ENCODE results near the gene SLC4A2. TPM values are rescaled to one million over a fixed set of nuclear protein-coding genes. Genes with fewer than 3 reads are reported as not detected.

The SLC4A2 gene
- total and polyA plus RNA-seq, 2 of the 8 experiments (the other 6 are each of a cell fraction or from before 2014, with no cell fraction given): 72.6 to 147 TPM

DNA sequence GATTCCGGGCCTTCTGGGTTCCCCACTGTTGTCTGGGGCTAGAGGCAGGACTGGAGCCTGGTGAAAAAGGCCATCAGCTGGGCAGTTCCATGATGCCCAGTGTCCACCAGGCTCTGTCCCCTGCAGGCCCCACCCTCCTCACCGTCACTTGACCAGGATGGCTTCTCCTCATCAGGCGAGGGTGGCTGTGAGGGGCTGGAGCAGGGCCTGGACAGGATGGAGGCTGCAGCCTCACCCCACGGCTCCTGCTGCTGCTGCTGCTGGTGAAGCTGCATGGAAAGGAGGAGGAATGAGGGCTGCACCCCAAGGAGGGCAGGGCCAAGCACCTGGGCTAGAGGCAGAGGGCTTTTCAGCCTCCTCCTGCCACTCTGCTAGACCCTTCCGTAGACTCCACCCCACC, 43.4 kb upstream of the SLC4A2 start:
- Histone ChIP-seq H3K9ac (replicated peaks in 1 of 4; ENCODE audit: extremely low read depth in 1 of 4, low read depth in 3 of 4, low read length in 3 of 4) (no peak overlapping the region), H3K56ac (replicated peaks; ENCODE audit: insufficient read length, low read depth, low read length) (no peak overlapping the region), H4K8ac (ENCODE audit: extremely low read depth, insufficient read depth, low read length) (no peak overlapping the region; the same call in 1 of the 2 replicates), H4K5ac (ENCODE audit: insufficient read length, low read depth, low read length) (no peak overlapping the region), H3K4me2 (ENCODE audit: insufficient read depth in 1 of 2, low read depth in 2 of 2, low read length in 2 of 2) (no peak overlapping the region), H3K23me2 (ENCODE audit: low read depth, low read length) (peaks cover 7% of the 10 kb centered on the region; the same call in 1 of the 2 replicates), H3K36me3 (ENCODE audit: control insufficient read depth in 2 of 4, insufficient read depth in 4 of 4, low read length in 3 of 4) (no peaks in the 10 kb centered on the region), H2AFZ (ENCODE audit: low read length) (no peak overlapping the region), H3K27ac (ENCODE audit: low read depth, low read length) (no peak overlapping the region), H2AK5ac (ENCODE audit: low read depth, low read length) (no peak overlapping the region), H2BK12ac (ENCODE audit: low read depth, low read length) (no peak overlapping the region), H3K4me1 (replicated peaks in 1 of 4; ENCODE audit: control insufficient read depth in 3 of 4, insufficient read depth in 4 of 4, low read length in 3 of 4) (peaks cover 0 to 30% (median 18%) of the 10 kb centered on the region in 4 experiments; a peak in 6 of 7 replicates), H3K4ac (replicated peaks; ENCODE audit: insufficient read length, low read depth, low read length) (no peak overlapping the region), H3K14ac (ENCODE audit: insufficient read length) (no peak overlapping the region), H4K91ac (replicated peaks; ENCODE audit: insufficient read length, low read length) (no peak overlapping the region), H3K79me2 (ENCODE audit: control insufficient read depth in 1 of 2, insufficient read depth in 2 of 2, low read length in 2 of 2) (no peaks in the 10 kb centered on the region), H3K18ac (ENCODE audit: extremely low read depth, low read length) (no peak overlapping the region), H3K23ac (ENCODE audit: insufficient read length) (no peak overlapping the region), H4K20me1 (replicated peaks in 1 of 2; ENCODE audit: control insufficient read depth in 1 of 2, insufficient read depth in 2 of 2, low read length in 2 of 2) (no peaks in the 10 kb centered on the region), H3K79me1 (ENCODE audit: low read depth, low read length) (no peaks in the 10 kb centered on the region; the same call in 1 of the 2 replicates), H3K27me3 (replicated peaks in 1 of 4; ENCODE audit: control insufficient read depth in 3 of 4, extremely low read depth in 1 of 4, insufficient read depth in 3 of 4, low read length in 3 of 4) (peaks cover 8 to 45% (median 38%) of the 10 kb centered on the region in 4 experiments), H2BK20ac (ENCODE audit: low read length) (no peak overlapping the region), H2BK120ac (replicated peaks; ENCODE audit: low read depth, low read length) (no peak overlapping the region), H2BK15ac (ENCODE audit: low read length) (0 out of 2 replicates have a peak overlapping the region, but pooled peaks have one; percentile 61), H3K9me3 (ENCODE audit: insufficient read depth in 2 of 2, low read depth in 1 of 2, low read length in 1 of 2) (no peaks in the 10 kb centered on the region), H2BK5ac (ENCODE audit: low read depth, low read length) (no peak overlapping the region), H3K4me3 (ENCODE audit: extremely low read depth in 1 of 4, insufficient read depth in 2 of 4, low read depth in 3 of 4, low read length in 4 of 4) (no peak overlapping the region)
- DNase-seq (ENCODE audit: low read depth in 1 of 2, low spot score in 2 of 2) (no peak), FAIRE-seq (no peak)
- CTCF ChIA-PET (ENCODE audit: partially characterized antibody): interaction anchor here (1.3 to 6.6 kb wide), 7 partner anchors 10 to 102 kb away, joined by 3 to 79 read pairs (median 23); partner anchors contain the start of genes FASTK and NOS3
- 89% methylated on average over 5 of the region's 5 CpGs; no CpG with 5 or more reads in 1 of the 2 experiments for WGBS, 2 experiments (ENCODE audit: extremely low coverage in 1 of 2, insufficient coverage in 1 of 2, insufficient read length in 1 of 2, insufficient replicate concordance in 2 of 2, low coverage in 1 of 2, low lambda C conversion rate in 2 of 2, missing lambda C conversion rate in 1 of 2)
- POLR2A ChIA-PET (ENCODE audit: partially characterized antibody): no interaction called here
- TF ChIP-seq SUZ12 (IDR thresholded peaks at IDR 0.05; ENCODE audit: low read length) (no peak), BCL11A (IDR thresholded peaks at IDR 0.05; ENCODE audit: low read depth in 2 of 2, low read length in 2 of 2) (no peak), SAP30 (IDR thresholded peaks at IDR 0.05; ENCODE audit: insufficient read depth, insufficient replicate concordance, low read length) (no peak), CEBPB (IDR thresholded peaks at IDR 0.05; ENCODE audit: low read depth, low read length) (no peak), EZH2 (IDR thresholded peaks at IDR 0.05; ENCODE audit: low read depth, low read length, severe bottlenecking) (no peak), POU5F1 (IDR thresholded peaks at IDR 0.05; ENCODE audit: low read depth, low read length) (no peak), ZNF274 (IDR thresholded peaks at IDR 0.05; ENCODE audit: borderline replicate concordance, extremely low read depth, low read length) (no peak), POLR2AphosphoS5 (IDR thresholded peaks at IDR 0.05; ENCODE audit: low read depth, low read length) (no peak), NRF1 (IDR thresholded peaks at IDR 0.05; ENCODE audit: low read depth, low read length) (no peak), CHD1 (IDR thresholded peaks at IDR 0.05; ENCODE audit: low read depth, low read length) (no peak)
- TF ChIP-seq, protein P1, sequence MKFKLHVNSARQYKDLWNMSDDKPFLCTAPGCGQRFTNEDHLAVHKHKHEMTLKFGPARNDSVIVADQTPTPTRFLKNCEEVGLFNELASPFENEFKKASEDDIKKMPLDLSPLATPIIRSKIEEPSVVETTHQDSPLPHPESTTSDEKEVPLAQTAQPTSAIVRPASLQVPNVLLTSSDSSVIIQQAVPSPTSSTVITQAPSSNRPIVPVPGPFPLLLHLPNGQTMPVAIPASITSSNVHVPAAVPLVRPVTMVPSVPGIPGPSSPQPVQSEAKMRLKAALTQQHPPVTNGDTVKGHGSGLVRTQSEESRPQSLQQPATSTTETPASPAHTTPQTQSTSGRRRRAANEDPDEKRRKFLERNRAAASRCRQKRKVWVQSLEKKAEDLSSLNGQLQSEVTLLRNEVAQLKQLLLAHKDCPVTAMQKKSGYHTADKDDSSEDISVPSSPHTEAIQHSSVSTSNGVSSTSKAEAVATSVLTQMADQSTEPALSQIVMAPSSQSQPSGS (IDR thresholded peaks at IDR 0.05; ENCODE audit: low read length): no peak
- TF ChIP-seq, protein P2, sequence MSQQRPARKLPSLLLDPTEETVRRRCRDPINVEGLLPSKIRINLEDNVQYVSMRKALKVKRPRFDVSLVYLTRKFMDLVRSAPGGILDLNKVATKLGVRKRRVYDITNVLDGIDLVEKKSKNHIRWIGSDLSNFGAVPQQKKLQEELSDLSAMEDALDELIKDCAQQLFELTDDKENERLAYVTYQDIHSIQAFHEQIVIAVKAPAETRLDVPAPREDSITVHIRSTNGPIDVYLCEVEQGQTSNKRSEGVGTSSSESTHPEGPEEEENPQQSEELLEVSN (IDR thresholded peaks at IDR 0.05): no peak

Measured in H1 (cell line).